ENCODE measurements around the gene IFT57. TPM values are rescaled to one million over a fixed set of nuclear protein-coding genes. Genes with fewer than 3 reads are reported as not detected.

Gene IFT57
- polyA plus RNA-seq, 1 donor from 2014 or later, result 70.7 TPM

DNA sequence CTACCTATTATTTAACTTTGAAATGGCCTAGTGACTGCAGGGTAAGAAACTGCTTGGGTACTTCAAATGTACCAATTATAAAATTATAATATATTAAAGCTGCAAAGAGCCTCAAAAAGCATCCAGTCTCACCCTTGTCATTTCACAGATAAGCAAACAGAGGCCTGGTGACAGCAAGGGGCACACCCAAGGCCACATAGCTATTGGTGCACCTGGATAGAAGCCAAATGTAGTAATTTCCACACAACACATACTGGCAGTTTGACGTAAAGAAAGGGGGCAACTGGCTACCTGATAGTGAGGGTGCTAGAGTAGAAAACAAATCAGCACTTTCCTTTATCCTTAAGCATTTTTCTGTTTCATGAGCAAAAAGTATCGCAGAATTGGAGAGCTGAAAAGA is 51.1 kb downstream of the IFT57 start:
- H3F3A ChIP-seq (ENCODE audit: insufficient read depth, low read length, poor library complexity, severe bottlenecking), result no peaks in the 10 kb centered on the region
- H3K9me3 ChIP-seq (ENCODE audit: low read length), result no peaks in the 10 kb centered on the region
- TF ChIP-seq TAF1 (IDR thresholded peaks at IDR 0.05; ENCODE audit: low read depth), result no peak
- no peak for TF ChIP-seq EZH2 (IDR thresholded peaks at IDR 0.05; ENCODE audit: borderline replicate concordance, insufficient read depth, low read length, poor library complexity, severe bottlenecking)
- TF ChIP-seq MXI1 (conservative IDR thresholded peaks at IDR 0.05; ENCODE audit: poor library complexity, severe bottlenecking), result no peak
- TF ChIP-seq SMC3 (conservative IDR thresholded peaks at IDR 0.05; ENCODE audit: poor library complexity), result no peak
- TF ChIP-seq EP300 (conservative IDR thresholded peaks at IDR 0.05; ENCODE audit: poor library complexity, severe bottlenecking), result no peak
- TF ChIP-seq, protein P1, sequence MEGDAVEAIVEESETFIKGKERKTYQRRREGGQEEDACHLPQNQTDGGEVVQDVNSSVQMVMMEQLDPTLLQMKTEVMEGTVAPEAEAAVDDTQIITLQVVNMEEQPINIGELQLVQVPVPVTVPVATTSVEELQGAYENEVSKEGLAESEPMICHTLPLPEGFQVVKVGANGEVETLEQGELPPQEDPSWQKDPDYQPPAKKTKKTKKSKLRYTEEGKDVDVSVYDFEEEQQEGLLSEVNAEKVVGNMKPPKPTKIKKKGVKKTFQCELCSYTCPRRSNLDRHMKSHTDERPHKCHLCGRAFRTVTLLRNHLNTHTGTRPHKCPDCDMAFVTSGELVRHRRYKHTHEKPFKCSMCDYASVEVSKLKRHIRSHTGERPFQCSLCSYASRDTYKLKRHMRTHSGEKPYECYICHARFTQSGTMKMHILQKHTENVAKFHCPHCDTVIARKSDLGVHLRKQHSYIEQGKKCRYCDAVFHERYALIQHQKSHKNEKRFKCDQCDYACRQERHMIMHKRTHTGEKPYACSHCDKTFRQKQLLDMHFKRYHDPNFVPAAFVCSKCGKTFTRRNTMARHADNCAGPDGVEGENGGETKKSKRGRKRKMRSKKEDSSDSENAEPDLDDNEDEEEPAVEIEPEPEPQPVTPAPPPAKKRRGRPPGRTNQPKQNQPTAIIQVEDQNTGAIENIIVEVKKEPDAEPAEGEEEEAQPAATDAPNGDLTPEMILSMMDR (IDR thresholded peaks at IDR 0.05; ENCODE audit: poor library complexity, severe bottlenecking), result no peak
- TF ChIP-seq, protein P2, sequence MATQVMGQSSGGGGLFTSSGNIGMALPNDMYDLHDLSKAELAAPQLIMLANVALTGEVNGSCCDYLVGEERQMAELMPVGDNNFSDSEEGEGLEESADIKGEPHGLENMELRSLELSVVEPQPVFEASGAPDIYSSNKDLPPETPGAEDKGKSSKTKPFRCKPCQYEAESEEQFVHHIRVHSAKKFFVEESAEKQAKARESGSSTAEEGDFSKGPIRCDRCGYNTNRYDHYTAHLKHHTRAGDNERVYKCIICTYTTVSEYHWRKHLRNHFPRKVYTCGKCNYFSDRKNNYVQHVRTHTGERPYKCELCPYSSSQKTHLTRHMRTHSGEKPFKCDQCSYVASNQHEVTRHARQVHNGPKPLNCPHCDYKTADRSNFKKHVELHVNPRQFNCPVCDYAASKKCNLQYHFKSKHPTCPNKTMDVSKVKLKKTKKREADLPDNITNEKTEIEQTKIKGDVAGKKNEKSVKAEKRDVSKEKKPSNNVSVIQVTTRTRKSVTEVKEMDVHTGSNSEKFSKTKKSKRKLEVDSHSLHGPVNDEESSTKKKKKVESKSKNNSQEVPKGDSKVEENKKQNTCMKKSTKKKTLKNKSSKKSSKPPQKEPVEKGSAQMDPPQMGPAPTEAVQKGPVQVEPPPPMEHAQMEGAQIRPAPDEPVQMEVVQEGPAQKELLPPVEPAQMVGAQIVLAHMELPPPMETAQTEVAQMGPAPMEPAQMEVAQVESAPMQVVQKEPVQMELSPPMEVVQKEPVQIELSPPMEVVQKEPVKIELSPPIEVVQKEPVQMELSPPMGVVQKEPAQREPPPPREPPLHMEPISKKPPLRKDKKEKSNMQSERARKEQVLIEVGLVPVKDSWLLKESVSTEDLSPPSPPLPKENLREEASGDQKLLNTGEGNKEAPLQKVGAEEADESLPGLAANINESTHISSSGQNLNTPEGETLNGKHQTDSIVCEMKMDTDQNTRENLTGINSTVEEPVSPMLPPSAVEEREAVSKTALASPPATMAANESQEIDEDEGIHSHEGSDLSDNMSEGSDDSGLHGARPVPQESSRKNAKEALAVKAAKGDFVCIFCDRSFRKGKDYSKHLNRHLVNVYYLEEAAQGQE (IDR thresholded peaks at IDR 0.05; ENCODE audit: borderline replicate concordance), result no peak
- TF ChIP-seq POLR2AphosphoS5 (IDR thresholded peaks at IDR 0.05), result no peak
- no peak for TF ChIP-seq RAD21 (conservative IDR thresholded peaks at IDR 0.05)
- no peaks in the 10 kb centered on the region for H3K36me3 ChIP-seq (ENCODE audit: insufficient read depth, low read length)
- H3K4me2 ChIP-seq (ENCODE audit: low read length), result no peak overlapping the region
- no peaks in the 10 kb centered on the region for H3K79me2 ChIP-seq (replicated peaks; ENCODE audit: insufficient read depth, low read length)
- no peak overlapping the region for H3K4me3 ChIP-seq (ENCODE audit: low read length)
- H3K27ac ChIP-seq (ENCODE audit: low read length), result no peak overlapping the region
- no peaks in the 10 kb centered on the region for H3K9me2 ChIP-seq (ENCODE audit: insufficient read depth, low read length)
- H3K9ac ChIP-seq (ENCODE audit: low read length), result no peak overlapping the region
- H2AFZ ChIP-seq (ENCODE audit: low read depth, low read length), result no peak overlapping the region
- no peaks in the 10 kb centered on the region for H3K27me3 ChIP-seq (ENCODE audit: insufficient read depth, low read depth, low read length)
- H4K20me1 ChIP-seq (ENCODE audit: insufficient read depth), result no peaks in the 10 kb centered on the region

DNA sequence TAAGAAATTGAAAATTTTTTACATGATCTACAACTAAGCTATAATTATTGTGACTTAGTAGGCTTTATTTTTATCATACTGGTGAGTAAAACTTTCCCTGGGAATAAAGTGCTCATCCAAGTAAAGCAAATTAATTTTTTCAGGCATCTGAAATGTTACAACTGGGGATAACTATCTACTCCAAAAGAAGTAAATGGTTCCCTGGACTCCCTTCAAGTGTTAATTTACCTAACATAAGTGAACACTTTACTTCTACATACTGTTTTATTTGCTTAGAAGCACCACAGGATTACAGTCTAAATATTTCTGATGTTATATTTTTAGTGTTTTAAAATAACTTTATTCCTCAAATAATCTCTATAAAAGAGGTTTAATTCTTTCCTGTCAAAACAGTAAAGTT is 57.8 kb downstream of the IFT57 start:
- Histone ChIP-seq H3K27me3 (ENCODE audit: insufficient read depth, low read depth, low read length) (no peaks in the 10 kb centered on the region), H3K27ac (ENCODE audit: low read length) (no peak overlapping the region), H3K9me2 (ENCODE audit: insufficient read depth, low read length) (no peaks in the 10 kb centered on the region), H3K9me3 (ENCODE audit: low read length) (no peaks in the 10 kb centered on the region), H3K4me2 (ENCODE audit: low read length) (no peak overlapping the region), H3K36me3 (ENCODE audit: insufficient read depth, low read length) (no peaks in the 10 kb centered on the region), H3K79me2 (replicated peaks; ENCODE audit: insufficient read depth, low read length) (no peaks in the 10 kb centered on the region), H2AFZ (ENCODE audit: low read depth, low read length) (no peak overlapping the region), H3K9ac (ENCODE audit: low read length) (no peak overlapping the region), H4K20me1 (ENCODE audit: insufficient read depth) (no peaks in the 10 kb centered on the region), H3F3A (ENCODE audit: insufficient read depth, low read length, poor library complexity, severe bottlenecking) (no peaks in the 10 kb centered on the region), H3K4me3 (ENCODE audit: low read length) (no peak overlapping the region)
- TF ChIP-seq EZH2 (IDR thresholded peaks at IDR 0.05; ENCODE audit: borderline replicate concordance, insufficient read depth, low read length, poor library complexity, severe bottlenecking) (no peak), POLR2AphosphoS5 (IDR thresholded peaks at IDR 0.05) (no peak), EP300 (conservative IDR thresholded peaks at IDR 0.05; ENCODE audit: poor library complexity, severe bottlenecking) (no peak), MXI1 (conservative IDR thresholded peaks at IDR 0.05; ENCODE audit: poor library complexity, severe bottlenecking) (no peak), TAF1 (IDR thresholded peaks at IDR 0.05; ENCODE audit: low read depth) (no peak), SMC3 (conservative IDR thresholded peaks at IDR 0.05; ENCODE audit: poor library complexity) (no peak)
- TF ChIP-seq, protein P2 (IDR thresholded peaks at IDR 0.05; ENCODE audit: borderline replicate concordance), result no peak
- TF ChIP-seq, protein P1 (IDR thresholded peaks at IDR 0.05; ENCODE audit: poor library complexity, severe bottlenecking), result no peak

All from neural cell (in vitro differentiated cells).